H1 (cell line): ENCODE data around the gene SEMA3F. TPM values are rescaled to one million over a fixed set of nuclear protein-coding genes. Genes with fewer than 3 reads are reported as not detected.

Source experiments
- CTCF ChIA-PET: fragments of 300-600 bp; sonication (Branson Sonifier 250); formaldehyde crosslinking; loops from one replicate; lab custom pipeline; 2021; ENCODE audit not compliant: partially characterized antibody; lab: Charles Lee
- POLR2A ChIA-PET: fragments of 300-600 bp; sonication (Branson Sonifier 250); formaldehyde crosslinking; loops from one replicate; lab custom pipeline; 2021; ENCODE audit warnings: inconsistent platforms; ENCODE audit not compliant: partially characterized antibody; lab: Charles Lee
- DNase-seq, 2 experiments: peaks; one replicate each; pipeline versions ENCODE4 v3.0.0 to v3.0.0-alpha.2; 2010 to 2022; ENCODE audit warnings: low spot score in 2 of 2, low read depth in 1 of 2, mixed read lengths in 1 of 2
- FAIRE-seq: peaks from 2 replicates; lab custom pipeline; 2011; peaks lifted over from hg19 to GRCh38; lab: Jason Lieb, UNC
- H2AFZ ChIP-seq: 2 replicates; pipeline ENCODE4 v1.8.1; 2012; ENCODE audit warnings: low read length, inconsistent platforms
- H2AK5ac ChIP-seq: 2 replicates; pipeline ENCODE4 v1.6.1; 2013; ENCODE audit warnings: low read depth, low read length
- H2BK120ac ChIP-seq: replicated peaks from 2 replicates; pipeline ENCODE3; 2013; ENCODE audit warnings: low read depth, low read length, inconsistent platforms
- H2BK12ac ChIP-seq: 2 replicates; pipeline ENCODE4 v1.6.1; 2013; ENCODE audit warnings: low read depth, low read length
- H2BK15ac ChIP-seq: 2 replicates; pipeline ENCODE4 v1.6.1; 2013; ENCODE audit warnings: low read length
- H2BK20ac ChIP-seq: 2 replicates; pipeline ENCODE4 v1.6.1; 2013; ENCODE audit warnings: low read length
- H2BK5ac ChIP-seq: 2 replicates; pipeline ENCODE4 v1.6.1; 2013; ENCODE audit warnings: low read depth, low read length
- H3K14ac ChIP-seq: 2 replicates; pipeline ENCODE4 v1.6.1; 2013; ENCODE audit warnings: inconsistent platforms; ENCODE audit not compliant: insufficient read length
- H3K18ac ChIP-seq: 2 replicates; pipeline ENCODE4 v1.6.1; 2013; ENCODE audit warnings: low read length; ENCODE audit errors: extremely low read depth
- H3K23ac ChIP-seq: 2 replicates; pipeline ENCODE4 v1.6.1; 2013; ENCODE audit warnings: inconsistent platforms; ENCODE audit not compliant: insufficient read length
- H3K23me2 ChIP-seq: 2 replicates; pipeline ENCODE4 v1.6.1; 2013; ENCODE audit warnings: low read depth, low read length
- H3K27ac ChIP-seq: 2 replicates; pipeline ENCODE4 v1.6.1; 2011; ENCODE audit warnings: low read depth, low read length, inconsistent platforms
- H3K27me3 ChIP-seq, 4 experiments: replicated peaks in 1 of 4; 1 replicate in 1 of 4; 2 replicates in 3 of 4; pipeline versions ENCODE4 v1.6.1 to v1.8.1; 2011 to 2013; ENCODE audit warnings: low read length in 3 of 4, mild to moderate bottlenecking in 3 of 4, inconsistent platforms in 2 of 4, mixed read lengths in 2 of 4, moderate library complexity in 1 of 4; ENCODE audit not compliant: control insufficient read depth in 3 of 4, insufficient read depth in 3 of 4; ENCODE audit errors: extremely low read depth in 1 of 4
- H3K36me3 ChIP-seq, 4 experiments: 2 replicates each; pipeline versions ENCODE4 v1.6.1 to v1.8.1; 2011 to 2013; ENCODE audit warnings: mild to moderate bottlenecking in 4 of 4, low read length in 3 of 4, moderate library complexity in 2 of 4, control low read depth in 1 of 4, inconsistent platforms in 1 of 4; ENCODE audit not compliant: insufficient read depth in 4 of 4, control insufficient read depth in 2 of 4
- H3K4ac ChIP-seq: replicated peaks from 2 replicates; pipeline ENCODE3; 2013; ENCODE audit warnings: low read length, low read depth, mixed read lengths, inconsistent platforms; ENCODE audit not compliant: insufficient read length
- H3K4me1 ChIP-seq, 4 experiments: replicated peaks in 1 of 4; 1 replicate in 1 of 4; 2 replicates in 3 of 4; pipeline versions ENCODE4 v1.6.1 to v1.8.1; 2011 to 2013; ENCODE audit warnings: low read length in 3 of 4, inconsistent platforms in 2 of 4, mixed read lengths in 1 of 4; ENCODE audit not compliant: insufficient read depth in 4 of 4, control insufficient read depth in 3 of 4
- H3K4me2 ChIP-seq, 2 experiments: 2 replicates each; pipeline versions ENCODE4 v1.6.1 to v1.8.1; 2011 to 2013; ENCODE audit warnings: low read depth in 2 of 2, low read length in 2 of 2, control low read depth in 1 of 2, inconsistent platforms in 1 of 2, mild to moderate bottlenecking in 1 of 2; ENCODE audit not compliant: insufficient read depth in 1 of 2
- H3K4me3 ChIP-seq, 4 experiments: fragments of 200-600, 300-600 bp in 1 of 4; sonication (generic), shearing (Covaris generic), sonication (Bioruptor Twin) in 1 of 4; 2 replicates each; pipeline versions ENCODE4 v1.5.1 to v1.8.1; 2011 to 2016; ENCODE audit warnings: low read length in 4 of 4, low read depth in 3 of 4, control low read depth in 2 of 4, inconsistent platforms in 2 of 4, mild to moderate bottlenecking in 2 of 4, mixed read lengths in 1 of 4, moderate library complexity in 1 of 4; ENCODE audit not compliant: insufficient read depth in 2 of 4; ENCODE audit errors: extremely low read depth in 1 of 4
- H3K56ac ChIP-seq: replicated peaks from 2 replicates; pipeline ENCODE3; 2013; ENCODE audit warnings: low read depth, mild to moderate bottlenecking, mixed read lengths, low read length, inconsistent platforms; ENCODE audit not compliant: insufficient read length
- H3K79me1 ChIP-seq: 2 replicates; pipeline ENCODE4 v1.6.1; 2013; ENCODE audit warnings: low read depth, low read length, control low read depth
- H3K79me2 ChIP-seq, 2 experiments: 2 replicates each; pipeline versions ENCODE4 v1.6.1 to v1.8.1; 2012 to 2013; ENCODE audit warnings: low read length in 2 of 2, mild to moderate bottlenecking in 2 of 2, inconsistent platforms in 1 of 2; ENCODE audit not compliant: insufficient read depth in 2 of 2, control insufficient read depth in 1 of 2
- H3K9ac ChIP-seq, 4 experiments: replicated peaks in 1 of 4; 1 replicate in 1 of 4; 2 replicates in 3 of 4; pipeline versions ENCODE4 v1.6.1 to v1.8.1; 2011 to 2013; ENCODE audit warnings: low read depth in 3 of 4, low read length in 3 of 4, control low read depth in 2 of 4, mild to moderate bottlenecking in 2 of 4, moderate library complexity in 2 of 4, inconsistent platforms in 1 of 4; ENCODE audit errors: extremely low read depth in 1 of 4
- H3K9me3 ChIP-seq, 2 experiments: 2 replicates each; pipeline versions ENCODE4 v1.6.1 to v1.8.1; 2012 to 2013; ENCODE audit warnings: mild to moderate bottlenecking in 2 of 2, moderate library complexity in 2 of 2, control low read depth in 1 of 2, inconsistent platforms in 1 of 2, low read depth in 1 of 2, low read length in 1 of 2, mixed read lengths in 1 of 2; ENCODE audit not compliant: insufficient read depth in 2 of 2
- H4K20me1 ChIP-seq, 2 experiments: replicated peaks in 1 of 2; 2 replicates each; pipeline versions ENCODE3 to v1.8.1; 2011 to 2013; ENCODE audit warnings: inconsistent platforms in 2 of 2, low read length in 2 of 2, mild to moderate bottlenecking in 1 of 2; ENCODE audit not compliant: insufficient read depth in 2 of 2, control insufficient read depth in 1 of 2
- H4K5ac ChIP-seq: 2 replicates; pipeline ENCODE4 v1.6.1; 2013; ENCODE audit warnings: low read length, low read depth, mixed read lengths, inconsistent platforms; ENCODE audit not compliant: insufficient read length
- H4K8ac ChIP-seq: 2 replicates; pipeline ENCODE4 v1.8.0; 2013; ENCODE audit warnings: mild to moderate bottlenecking, moderate library complexity, low read length, inconsistent platforms; ENCODE audit not compliant: insufficient read depth; ENCODE audit errors: extremely low read depth
- H4K91ac ChIP-seq: replicated peaks from 2 replicates; pipeline ENCODE3; 2013; ENCODE audit warnings: low read length, mixed read lengths, inconsistent platforms; ENCODE audit not compliant: insufficient read length
- ASH2L ChIP-seq: fragments of 200-600, 300-600 bp; sonication (generic); IDR thresholded peaks from one replicate; pipeline ENCODE4 v1.7.1; 2017; ENCODE audit warnings: low read length
- BRCA1 ChIP-seq: IDR thresholded peaks from 2 replicates; pipeline ENCODE4 v1.6.1; 2012; ENCODE audit warnings: low read depth, low read length, improper control_type of control experiment
- CHD1 ChIP-seq: IDR thresholded peaks from 2 replicates; pipeline ENCODE4 v1.6.1; 2012; ENCODE audit warnings: low read depth, low read length, improper control_type of control experiment
- CTCF ChIP-seq, 3 experiments: IDR thresholded peaks; 1 replicate in 2 of 3; 2 replicates in 1 of 3; pipeline versions ENCODE4 v1.5.1 to v1.6.1; 2011; ENCODE audit warnings: low read length in 3 of 3, mild to moderate bottlenecking in 3 of 3, inconsistent platforms in 2 of 3, low read depth in 1 of 3, moderate library complexity in 1 of 3; ENCODE audit not compliant: insufficient read depth in 1 of 3; ENCODE audit errors: control extremely low read depth in 1 of 3
- MAFK ChIP-seq: IDR thresholded peaks from 2 replicates; pipeline ENCODE4 v1.6.1; 2012; ENCODE audit warnings: low read depth, mild to moderate bottlenecking, improper control_type of control experiment, low read length
- MAX ChIP-seq: IDR thresholded peaks from 2 replicates; pipeline ENCODE4 v1.6.1; 2012; ENCODE audit warnings: inconsistent platforms
- PHF8 ChIP-seq: fragments of 200-600 bp; sonication (generic); conservative IDR thresholded peaks from 2 replicates; pipeline ENCODE4 v1.7.1; 2012; ENCODE audit warnings: low read depth, mild to moderate bottlenecking, inconsistent platforms, low read length, moderate library complexity
- RAD21 ChIP-seq, 2 experiments: IDR thresholded peaks in 1 of 2; conservative IDR thresholded peaks in 1 of 2; 2 replicates each; pipeline ENCODE4 v1.6.1; 2011; ENCODE audit warnings: low read depth in 2 of 2, low read length in 2 of 2, improper control_type of control experiment in 1 of 2, inconsistent platforms in 1 of 2, mild to moderate bottlenecking in 1 of 2, moderate library complexity in 1 of 2
- RFX5 ChIP-seq: IDR thresholded peaks from 2 replicates; pipeline ENCODE4 v1.6.1; 2011; ENCODE audit warnings: low read depth, low read length, improper control_type of control experiment, borderline replicate concordance
- SRF ChIP-seq: IDR thresholded peaks from 2 replicates; pipeline ENCODE4 v1.6.1; 2011; ENCODE audit warnings: mild to moderate bottlenecking, low read depth, low read length, moderate library complexity
- WGBS, 2 experiments: shearing (Covaris generic) in 1 of 2; methylation state at CpG; one replicate each; pipeline versions ENCODE4 v1.1.6 to v1.1.7; 2013 to 2015; ENCODE audit warnings: low lambda C conversion rate in 2 of 2, mixed read lengths in 2 of 2, inconsistent platforms in 1 of 2, low coverage in 1 of 2, missing lambda C conversion rate in 1 of 2; ENCODE audit not compliant: insufficient replicate concordance in 2 of 2, insufficient coverage in 1 of 2, insufficient read length in 1 of 2; ENCODE audit errors: extremely low coverage in 1 of 2, missing lambda C conversion rate in 1 of 2; 5-methylcytosine and 5-hydroxymethylcytosine counted together
- polyA plus RNA-seq, 7 experiments: library from polyadenylated mRNA; depleted of rRNA in 3 of 7; stranded (reverse) in 5 of 7; unstranded in 2 of 7; fragments of >200 nt in 5 of 7; fragments of 200-250 nt in 2 of 7; gene quantifications; 1 replicate in 5 of 7; 2 replicates in 1 of 7; 4 replicates in 1 of 7; pipeline versions ENCODE4 v1.2.1 to v1.2.3, GENCODE V29; 2011 to 2013; ENCODE audit warnings: missing spikeins in 2 of 7, mixed read lengths in 2 of 7
- total RNA-seq: library from RNA; stranded (reverse); fragmentation: NEBNext Ultra II Directional; extraction: Animal tissue kit (Norgen Biotek cat#: 25700); gene quantifications from 2 replicates; pipeline ENCODE4 v1.2.1, GENCODE V29; 2021

Gene SEMA3F
- total and polyA plus RNA-seq, 2 of the 8 experiments (the other 6 are each of a cell fraction or from before 2014, with no cell fraction given) = 20.3 to 37.0 TPM

GRCh38 chr3:50146316-50146901 is 8.7 kb upstream of the SEMA3F start:
- Histone ChIP-seq H3K27ac (no peak overlapping the region), H3K23me2 (no peaks in the 10 kb centered on the region), H4K20me1 (no peaks in the 10 kb centered on the region), H3K79me1 (no peaks in the 10 kb centered on the region), H3K4me2 (no peak overlapping the region), H3K23ac (no peak overlapping the region), H3K14ac (no peak overlapping the region), H2BK20ac (no peak overlapping the region), H4K5ac (peak overlapping the region; percentile 37), H2BK120ac (no peak overlapping the region), H3K4me1 (peaks cover 4 to 19% (median 9%) of the 10 kb centered on the region in 4 experiments), H4K91ac (no peak overlapping the region), H3K4me3 (no peak overlapping the region), H3K4ac (no peak overlapping the region), H4K8ac (no peak overlapping the region), H3K18ac (no peak overlapping the region), H3K9me3 (no peaks in the 10 kb centered on the region), H2AFZ (no peak overlapping the region), H3K27me3 (no peaks in the 10 kb centered on the region; a peak in 1 of 7 replicates), H3K79me2 (no peaks in the 10 kb centered on the region), H2AK5ac (no peak overlapping the region), H3K9ac (no peak overlapping the region; a peak in 1 of 7 replicates), H3K36me3 (no peaks in the 10 kb centered on the region), H3K56ac (no peak overlapping the region), H2BK15ac (peak overlapping the region; percentile 88; the same call in 1 of the 2 replicates), H2BK12ac (no peak overlapping the region), H2BK5ac (no peak overlapping the region)
- WGBS, 2 experiments = 85% methylated on average over 3 of the region's 3 CpGs; no CpG with 5 or more reads in 1 of the 2 experiments
- ChIA-PET POLR2A (no interaction called here), CTCF (interaction anchor here (0.6 to 0.8 kb wide), 2 partner anchors 16 to 63 kb away, joined by 3 read pairs; no protein-coding TSS in a partner anchor)
- no peak for DNase-seq
- no peak for FAIRE-seq
- TF ChIP-seq SRF (no peak), MAX (no peak), RAD21 (IDR thresholded peaks at IDR 0.05 in 1 of 2, conservative IDR thresholded peaks at IDR 0.05 in 1 of 2; ENCODE audit: low read depth in 2 of 2, low read length in 2 of 2) (peak; percentile 49 to 62), PHF8 (no peak), MAFK (no peak; the same call in 1 of the 2 replicates), RFX5 (no peak), CTCF (IDR thresholded peaks at IDR 0.05; ENCODE audit: control extremely low read depth in 1 of 3, insufficient read depth in 1 of 3, low read depth in 1 of 3, low read length in 3 of 3) (peak in 2 of 3 experiments; percentile 44 to 65; a peak in 3 of 4 replicates), BRCA1 (no peak), CHD1 (no peak), ASH2L (no peak)
